GM18951 (cell line): ENCODE data around the gene PRR15.

Experiments used
- POLR2A ChIP-seq: IDR thresholded peaks from 4 replicates; pipeline ENCODE4 v1.6.1; 2011; ENCODE audit warnings: mild to moderate bottlenecking; ENCODE audit not compliant: insufficient read length, insufficient read depth; ENCODE audit errors: extremely low read depth
- in situ Hi-C: fragments of 300-500 bp; cut with MboI; formaldehyde crosslinking; loops from one replicate; pipeline ENCODE4 v1.12.0; 2022; ENCODE audit warnings: low sequenced_read_pairs, mixed read lengths, inconsistent platforms; ENCODE audit not compliant: unreplicated experiment

Gene PRR15

GRCh38 chr7:29557954-29558353, 5.7 kb upstream of the PRR15 start:
- no peak for TF ChIP-seq POLR2A
- in situ Hi-C loops, result no loop called here

GRCh38 chr7:29561271-29561670, 2.4 kb upstream of the PRR15 start:
- in situ Hi-C loops, result no loop called here
- TF ChIP-seq POLR2A, result no peak

- no peak for TF ChIP-seq POLR2A
- in situ Hi-C loops, result no loop called here
Measured at GRCh38 chr7:29562307-29562706, 1.3 kb upstream of the PRR15 start.

- no peak for TF ChIP-seq POLR2A
- in situ Hi-C loops, result no loop called here
Measured at GRCh38 chr7:29564496-29565223, 1.0 kb downstream of the PRR15 start.

GRCh38 chr7:29565224-29565630, 1.6 kb downstream of the PRR15 start:
- no peak for TF ChIP-seq POLR2A
- in situ Hi-C loops, result no loop called here

GRCh38 chr7:29565634-29565981, 2.0 kb downstream of the PRR15 start:
- no peak for TF ChIP-seq POLR2A
- in situ Hi-C loops, result no loop called here

GRCh38 chr7:29565982-29566746, 2.5 kb downstream of the PRR15 start:
- in situ Hi-C loops, result no loop called here
- no peak for TF ChIP-seq POLR2A

- in situ Hi-C loops, result no loop called here
- no peak for TF ChIP-seq POLR2A
Measured at GRCh38 chr7:29567174-29567573, 3.5 kb downstream of the PRR15 start.

- TF ChIP-seq POLR2A, result no peak
- in situ Hi-C loops, result no loop called here
Measured at GRCh38 chr7:29569648-29570047, 6.0 kb downstream of the PRR15 start.

- in situ Hi-C loops, result no loop called here
- no peak for TF ChIP-seq POLR2A
Measured at GRCh38 chr7:29572558-29572957, 8.9 kb downstream of the PRR15 start.

- in situ Hi-C loops, result no loop called here
- no peak for TF ChIP-seq POLR2A
Measured at GRCh38 chr7:29573567-29573966, 9.9 kb downstream of the PRR15 start.

- no peak for TF ChIP-seq POLR2A
- in situ Hi-C loops, result no loop called here
Measured at GRCh38 chr7:29574659-29575058, 11.0 kb downstream of the PRR15 start.

- in situ Hi-C loops, result no loop called here
- TF ChIP-seq POLR2A, result no peak
Measured at GRCh38 chr7:29587195-29587808, 23.7 kb downstream of the PRR15 start.

- no peak for TF ChIP-seq POLR2A
- in situ Hi-C loops, result no loop called here
Measured at GRCh38 chr7:29588212-29588611, 24.6 kb downstream of the PRR15 start.
